Measurements from ENCODE around the gene VIPR2. TPM values are rescaled to one million over a fixed set of nuclear protein-coding genes. Genes with fewer than 3 reads are reported as not detected.
"Not testable (repeated sequence)": the region's sequence is repeated elsewhere in the genome, so short reads cannot be mapped to it uniquely, and the experiment has no call there.

Gene VIPR2
- total RNA-seq, 4 donors from 2014 or later = 0.59 to 0.64 (median 0.60) TPM; not detected in 1

- no peak for TF ChIP-seq CTCF (IDR thresholded peaks at IDR 0.05)
- no peak for TF ChIP-seq EP300 (IDR thresholded peaks at IDR 0.05)
- TF ChIP-seq POLR2A (IDR thresholded peaks at IDR 0.05) = no peak
- TF ChIP-seq POLR2AphosphoS5 (IDR thresholded peaks at IDR 0.05) = no peak
- H3K4me3 ChIP-seq = no peak overlapping the region
- no peaks in the 10 kb centered on the region for H3K36me3 ChIP-seq
- H3K4me1 ChIP-seq = peaks cover under 1% of the 10 kb centered on the region
- peaks cover 37% of the 10 kb centered on the region for H3K27me3 ChIP-seq
- peak in 1 of 2 donors; percentile 31 for DNase-seq (ENCODE audit: low spot score in 2 of 2)
- no peak overlapping the region for H3K27ac ChIP-seq
- WGBS = 82% methylated on average over 6 of the region's 6 CpGs
- H3K9me3 ChIP-seq = no peaks in the 10 kb centered on the region
Observed at GRCh38 chr7:159138508-159138907, 6.2 kb downstream of the VIPR2 start.

DNA sequence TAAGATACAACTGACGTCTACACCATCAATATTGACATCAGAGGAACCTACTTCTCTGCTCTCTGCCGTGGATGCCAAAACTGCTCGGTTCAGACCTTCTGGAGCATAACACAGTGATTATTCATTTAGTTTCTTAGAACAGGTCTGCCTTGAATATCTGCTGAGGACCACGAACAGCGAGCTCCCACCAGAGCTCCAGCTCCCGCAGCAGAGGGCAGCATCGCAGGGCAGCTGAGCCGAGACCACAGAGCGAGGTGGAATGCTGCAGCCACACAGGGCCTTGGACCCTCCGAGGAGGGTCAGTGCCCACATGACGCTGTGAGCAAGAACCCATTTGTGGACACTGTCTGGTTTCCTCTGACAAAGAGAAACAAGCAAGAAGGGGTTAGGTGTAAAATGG, 6.8 kb downstream of the VIPR2 start:
- TF ChIP-seq POLR2A (IDR thresholded peaks at IDR 0.05) (no peak), POLR2AphosphoS5 (IDR thresholded peaks at IDR 0.05) (no peak), CTCF (IDR thresholded peaks at IDR 0.05) (no peak), EP300 (IDR thresholded peaks at IDR 0.05) (no peak)
- Histone ChIP-seq H3K27ac (no peak overlapping the region), H3K27me3 (peaks cover 31% of the 10 kb centered on the region), H3K9me3 (no peaks in the 10 kb centered on the region), H3K4me1 (no peaks in the 10 kb centered on the region), H3K4me3 (no peak overlapping the region), H3K36me3 (no peaks in the 10 kb centered on the region)
- 89% methylated on average over 11 of the region's 11 CpGs for WGBS
- DNase-seq (ENCODE audit: low spot score in 2 of 2) = peak in 1 of 2 donors; percentile 16

DNA sequence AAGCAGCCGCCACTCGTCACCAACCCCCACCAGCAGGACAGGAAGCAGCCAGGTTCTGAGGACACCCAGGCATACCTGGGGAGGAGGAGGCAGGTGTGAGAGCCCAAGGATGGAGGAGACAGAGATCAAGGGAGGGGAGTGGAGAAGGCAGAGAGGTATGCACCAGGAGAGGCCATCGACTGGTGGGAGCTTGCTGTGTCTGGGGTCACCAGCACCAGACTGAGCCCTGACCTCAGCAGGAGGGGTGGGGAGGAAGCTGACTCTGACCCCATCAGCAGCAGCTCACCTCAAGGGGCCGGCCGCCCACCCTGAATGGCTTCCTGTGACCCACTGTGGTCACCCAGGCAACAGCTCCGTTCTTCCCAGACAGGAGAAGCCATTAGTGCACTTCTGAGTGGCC, 7.8 kb downstream of the VIPR2 start:
- Histone ChIP-seq H3K27ac (no peak overlapping the region), H3K27me3 (peaks cover 28% of the 10 kb centered on the region), H3K4me1 (no peaks in the 10 kb centered on the region), H3K9me3 (no peaks in the 10 kb centered on the region), H3K36me3 (no peaks in the 10 kb centered on the region), H3K4me3 (no peak overlapping the region)
- peak in 1 of 2 donors; percentile 74 for DNase-seq (ENCODE audit: low spot score in 2 of 2)
- 77% methylated on average over 5 of the region's 6 CpGs for WGBS
- TF ChIP-seq EP300 (IDR thresholded peaks at IDR 0.05) (no peak), POLR2AphosphoS5 (IDR thresholded peaks at IDR 0.05) (no peak), CTCF (IDR thresholded peaks at IDR 0.05) (no peak), POLR2A (IDR thresholded peaks at IDR 0.05) (no peak)

DNA sequence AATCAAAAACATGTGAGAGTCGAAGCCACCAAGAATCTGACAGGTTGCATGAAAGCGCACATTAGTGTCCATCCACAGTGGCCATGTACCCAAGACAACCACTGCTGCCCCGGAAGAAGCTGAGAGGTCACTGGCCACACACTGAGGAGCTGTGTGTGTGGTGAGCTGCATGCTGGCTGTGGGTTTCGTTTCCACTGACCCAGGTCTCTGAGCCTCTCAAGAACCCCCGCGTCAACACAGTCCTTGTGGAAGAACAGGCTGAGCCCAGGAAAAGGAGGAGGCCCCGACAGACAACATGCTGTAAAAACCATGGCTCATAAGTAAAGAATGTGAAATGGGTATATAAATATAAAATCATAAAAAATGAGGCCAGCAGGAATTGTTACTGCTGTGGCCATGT, 8.2 kb downstream of the VIPR2 start:
- H3K9me3 ChIP-seq = no peaks in the 10 kb centered on the region
- H3K27ac ChIP-seq = no peak overlapping the region
- WGBS = 75% methylated on average over 7 of the region's 7 CpGs
- H3K4me1 ChIP-seq = no peaks in the 10 kb centered on the region
- H3K4me3 ChIP-seq = no peak overlapping the region
- no peaks in the 10 kb centered on the region for H3K36me3 ChIP-seq
- peaks cover 26% of the 10 kb centered on the region for H3K27me3 ChIP-seq
- TF ChIP-seq EP300 (IDR thresholded peaks at IDR 0.05) (no peak), POLR2AphosphoS5 (IDR thresholded peaks at IDR 0.05) (no peak), POLR2A (IDR thresholded peaks at IDR 0.05) (no peak), CTCF (IDR thresholded peaks at IDR 0.05) (no peak)
- peak in 1 of 2 donors; percentile 40 for DNase-seq (ENCODE audit: low spot score in 2 of 2)

- H3K27ac ChIP-seq = no peak overlapping the region
- DNase-seq (ENCODE audit: low spot score in 2 of 2) = peak in 1 of 2 donors; percentile 31
- H3K4me1 ChIP-seq = no peaks in the 10 kb centered on the region
- no peak for TF ChIP-seq CTCF (IDR thresholded peaks at IDR 0.05)
- no peak for TF ChIP-seq EP300 (IDR thresholded peaks at IDR 0.05)
- no peak for TF ChIP-seq POLR2A (IDR thresholded peaks at IDR 0.05)
- TF ChIP-seq POLR2AphosphoS5 (IDR thresholded peaks at IDR 0.05) = no peak
- peaks cover 21% of the 10 kb centered on the region for H3K27me3 ChIP-seq
- 88% methylated on average over 8 of the region's 8 CpGs for WGBS
- no peaks in the 10 kb centered on the region for H3K36me3 ChIP-seq
- H3K9me3 ChIP-seq = no peaks in the 10 kb centered on the region
- H3K4me3 ChIP-seq = no peak overlapping the region
Observed at GRCh38 chr7:159136013-159136412, 8.7 kb downstream of the VIPR2 start.

- not testable (repeated sequence) for H3K4me1 ChIP-seq, H3K36me3 ChIP-seq, H3K9me3 ChIP-seq, H3K4me3 ChIP-seq, H3K27ac ChIP-seq
- DNase-seq (ENCODE audit: low spot score in 2 of 2) = peak in 1 of 2 donors; percentile 23
- peaks cover 17% of the 10 kb centered on the region for H3K27me3 ChIP-seq
- 79% methylated on average over 11 of the region's 14 CpGs for WGBS
Observed at GRCh38 chr7:159132670-159133443, 11.8 kb downstream of the VIPR2 start.

All from suprapubic skin (tissue), 4 donors.